GM18907 (cell line): ENCODE results near the gene ZBTB7A.
A peak's percentile ranks its signal among the peaks of the same experiment; 100 is the strongest.
"Not testable (repeated sequence)": the region's sequence is repeated elsewhere in the genome, so short reads cannot be mapped to it uniquely, and the experiment has no call there.

Experiments
- ATAC-seq: cut with Tn5 transposase; IDR thresholded peaks from one replicate; pipeline ENCODE4 v1.9.1; 2021; ENCODE audit warnings: mild to moderate bottlenecking, moderate library complexity; ENCODE audit not compliant: unreplicated experiment

ZBTB7A gene

GRCh38 chr19:4018775-4019504 is 47.8 kb downstream of the ZBTB7A start:
- ATAC-seq, result no peak

- ATAC-seq, result no peak
These were observed 48.5 kb downstream of the ZBTB7A start for GRCh38 chr19:4018140-4018613.

GRCh38 chr19:4016903-4017638 is 49.6 kb downstream of the ZBTB7A start:
- no peak for ATAC-seq

GRCh38 chr19:4016486-4016885 is 50.2 kb downstream of the ZBTB7A start:
- ATAC-seq, result no peak

- no peak for ATAC-seq
These were observed 50.8 kb downstream of the ZBTB7A start for GRCh38 chr19:4015705-4016402.

- ATAC-seq, result no peak
These were observed 51.9 kb downstream of the ZBTB7A start for GRCh38 chr19:4014541-4015491.

- ATAC-seq, result no peak
These were observed 52.7 kb downstream of the ZBTB7A start for GRCh38 chr19:4013886-4014540.

- ATAC-seq, result no peak
These were observed 53.6 kb downstream of the ZBTB7A start for GRCh38 chr19:4012975-4013634.

GRCh38 chr19:4012092-4012974 is 54.4 kb downstream of the ZBTB7A start:
- no peak for ATAC-seq

- not testable (repeated sequence) for ATAC-seq
These were observed 55.3 kb downstream of the ZBTB7A start for GRCh38 chr19:4011430-4011829.

GRCh38 chr19:4010808-4011110 is 55.9 kb downstream of the ZBTB7A start:
- no peak for ATAC-seq

- no peak for ATAC-seq
These were observed 56.5 kb downstream of the ZBTB7A start for GRCh38 chr19:4009990-4010807.

- ATAC-seq, result peak; percentile 5
These were observed 58.7 kb downstream of the ZBTB7A start for GRCh38 chr19:4007836-4008539.

- peak; percentile 83 for ATAC-seq
These were observed 59.5 kb downstream of the ZBTB7A start, which contains the start of gene PIAS4 for GRCh38 chr19:4007021-4007835. TSS of gene PIAS4 (plus strand) at chr19:4007736. CDS start at chr19:4007761, 25 bp downstream.

- ATAC-seq, result not testable (repeated sequence)
These were observed 61.3 kb downstream of the ZBTB7A start for GRCh38 chr19:4005436-4005835.

- ATAC-seq, result not testable (repeated sequence)
These were observed 65.9 kb downstream of the ZBTB7A start for GRCh38 chr19:4000798-4001197.
